ENCODE results near the gene CDKN1C.

Gene CDKN1C

GRCh38 chr11:2890466-2891294 is 5.1 kb upstream of the CDKN1C start:
- DNase-seq (ENCODE audit: low spot score) = no peak

- no peak for DNase-seq (ENCODE audit: low spot score)
Measured at GRCh38 chr11:2889362-2890273, 4.0 kb upstream of the CDKN1C start.

GRCh38 chr11:2888266-2888968 is 2.8 kb upstream of the CDKN1C start:
- DNase-seq (ENCODE audit: low spot score) = peak; percentile 84

GRCh38 chr11:2887515-2888195 is 2.1 kb upstream of the CDKN1C start:
- no peak for DNase-seq (ENCODE audit: low spot score)

GRCh38 chr11:2886936-2887335 is 1.4 kb upstream of the CDKN1C start:
- DNase-seq (ENCODE audit: low spot score) = no peak

GRCh38 chr11:2886191-2886894 is 768 bp upstream of the CDKN1C start:
- DNase-seq (ENCODE audit: low spot score) = no peak

- no peak for DNase-seq (ENCODE audit: low spot score)
Measured at GRCh38 chr11:2885017-2885677, 428 bp downstream of the CDKN1C start.

GRCh38 chr11:2883979-2884815 is 1.4 kb downstream of the CDKN1C start:
- peak; percentile 18 for DNase-seq (ENCODE audit: low spot score)

- no peak for DNase-seq (ENCODE audit: low spot score)
Measured at GRCh38 chr11:2883640-2883978, 2.0 kb downstream of the CDKN1C start.

GRCh38 chr11:2882396-2883110 is 3.0 kb downstream of the CDKN1C start:
- DNase-seq (ENCODE audit: low spot score) = no peak

- no peak for DNase-seq (ENCODE audit: low spot score)
Measured at GRCh38 chr11:2881981-2882375, 3.6 kb downstream of the CDKN1C start.

GRCh38 chr11:2881076-2881980 is 4.2 kb downstream of the CDKN1C start:
- no peak for DNase-seq (ENCODE audit: low spot score)

GRCh38 chr11:2880646-2881045 is 4.9 kb downstream of the CDKN1C start:
- DNase-seq (ENCODE audit: low spot score) = no peak

GRCh38 chr11:2878782-2879181 is 6.8 kb downstream of the CDKN1C start:
- no peak for DNase-seq (ENCODE audit: low spot score)

GRCh38 chr11:2877474-2877873 is 8.1 kb downstream of the CDKN1C start:
- no peak for DNase-seq (ENCODE audit: low spot score)

GRCh38 chr11:2874963-2875362 is 10.6 kb downstream of the CDKN1C start:
- no peak for DNase-seq (ENCODE audit: low spot score)

GRCh38 chr11:2870969-2871680 is 14.4 kb downstream of the CDKN1C start:
- DNase-seq (ENCODE audit: low spot score) = no peak

Data from hematopoietic multipotent progenitor cell treated with erythropoietin and hydrocortisone succinate and interleukin-3 and kit ligand, for 17 days (in vitro differentiated cells).